Measurements from ENCODE around the gene NR6A1.

GRCh38 chr9:124576751-124577150 is 194.4 kb downstream of the NR6A1 start:
- TF ChIP-seq JUN (IDR thresholded peaks at IDR 0.05) (no peak), CBX2 (IDR thresholded peaks at IDR 0.05; ENCODE audit: borderline replicate concordance, low read depth) (no peak)

Measured in A549 (cell line).